K562 (cell line): ENCODE measurements around the gene CSRNP3.

Source experiments
- FOSL1 ChIP-seq: fragments of 200-800 bp; sonication (Bioruptor generic); conservative IDR thresholded peaks from 2 replicates; pipeline ENCODE4 v1.6.1; 2016; ENCODE audit warnings: missing genetic modification characterization, missing compliant biosample characterization
- GABPA ChIP-seq: fragments of 200-800 bp; sonication (Bioruptor generic); conservative IDR thresholded peaks from 2 replicates; pipeline ENCODE4 v1.6.1; 2016; ENCODE audit warnings: low read depth, missing genetic modification characterization, missing compliant biosample characterization
- NFRKB ChIP-seq: fragments of 450-650 bp; IDR thresholded peaks from 2 replicates; pipeline ENCODE4 v1.6.1; 2016; ENCODE audit warnings: low read depth
- RAD21 ChIP-seq, 2 experiments: fragments of 250-450 bp in 1 of 2; fragments of 450-650 bp in 1 of 2; sonication (Bioruptor Pico) in 1 of 2; formaldehyde crosslinking in 1 of 2; IDR thresholded peaks in 1 of 2; conservative IDR thresholded peaks in 1 of 2; 2 replicates each; pipeline versions ENCODE4 v1.4.0 to v1.8.0; 2020 to 2022; ENCODE audit warnings: mild to moderate bottlenecking in 2 of 2, moderate library complexity in 1 of 2

DNA sequence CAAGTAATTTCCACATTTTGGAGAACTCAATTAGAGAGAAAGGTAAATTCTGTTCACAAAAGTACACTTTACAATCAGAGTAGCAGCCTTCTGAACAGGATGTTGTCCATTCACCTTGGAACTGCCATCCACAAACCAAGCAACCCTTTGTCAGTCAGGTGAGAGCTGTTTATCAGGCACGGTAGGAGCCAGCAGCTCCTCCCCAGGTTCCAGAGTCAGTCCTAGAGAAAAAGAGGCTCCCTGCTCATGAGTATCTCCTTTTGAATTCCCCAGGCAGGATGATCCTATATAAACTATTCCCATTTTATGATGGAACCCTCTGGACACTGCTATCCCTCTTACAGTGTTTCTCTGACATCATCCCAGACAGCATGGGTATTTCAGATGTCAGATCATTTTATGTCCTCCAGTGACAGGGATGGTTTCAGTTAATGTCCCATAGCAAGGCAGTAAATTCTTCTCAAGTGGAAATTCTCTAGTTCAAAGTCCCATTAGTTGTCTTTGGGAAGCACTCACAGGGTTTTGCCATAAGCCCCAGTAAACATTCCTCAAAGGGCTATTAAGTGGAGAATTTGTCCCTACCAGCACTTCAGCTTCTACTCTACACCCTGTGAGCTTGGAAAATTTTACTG is 34.5 kb upstream of the CSRNP3 start:
- TF ChIP-seq RAD21 (CRISPR knock-in tag; conservative IDR thresholded peaks at IDR 0.05 in 1 of 2, IDR thresholded peaks at IDR 0.05 in 1 of 2) (no peak), GABPA (tag) (no peak), FOSL1 (no peak), NFRKB (no peak)
